GM19035 (cell line): Measurements from ENCODE around the gene ZBTB39.
"Not testable (repeated sequence)": the region's sequence is repeated elsewhere in the genome, so short reads cannot be mapped to it uniquely, and the experiment has no call there.

Experiments
- ATAC-seq: cut with Tn5 transposase; IDR thresholded peaks from one replicate; pipeline ENCODE4 v1.9.1; 2021; ENCODE audit not compliant: unreplicated experiment

Gene ZBTB39

DNA sequence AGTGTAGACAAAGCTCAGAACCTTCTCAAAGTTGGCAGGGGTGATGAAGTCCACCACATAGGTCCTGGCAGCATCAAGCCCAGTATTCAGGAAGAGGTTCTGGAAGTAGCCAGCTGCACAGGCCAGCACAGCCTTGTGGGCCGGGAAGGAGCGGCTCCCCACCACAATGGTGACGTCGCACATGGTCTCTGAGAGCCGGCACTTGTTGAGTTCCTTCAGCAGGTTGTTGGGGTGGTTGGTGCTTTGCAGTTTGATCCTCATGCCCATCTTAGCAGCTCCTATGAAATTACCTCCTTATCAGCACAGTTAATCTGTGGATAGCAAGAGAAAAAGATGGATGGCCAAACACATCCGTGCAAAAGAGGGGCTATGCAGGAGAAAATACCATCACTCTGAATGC is 1.7 kb downstream of the ZBTB39 start:
- no peak for ATAC-seq

DNA sequence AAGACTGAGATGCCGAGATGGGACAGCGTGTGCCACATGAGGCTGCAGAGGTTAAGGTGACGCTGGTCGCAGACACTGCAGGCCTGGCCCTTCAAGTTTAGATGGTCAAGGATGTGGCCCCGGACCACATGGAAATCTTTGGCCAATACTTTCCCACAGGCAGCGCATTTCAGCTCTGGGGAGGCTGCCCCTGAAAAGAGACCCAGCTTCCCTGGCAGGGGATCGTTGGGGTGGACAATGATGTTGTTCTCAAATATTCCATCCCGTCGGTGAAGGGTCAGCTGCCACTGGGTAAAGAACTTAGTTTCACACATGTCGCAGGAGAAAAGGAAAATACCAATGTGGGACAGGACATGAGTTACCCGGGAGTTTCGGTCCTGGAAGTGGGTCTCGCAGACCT is 3.0 kb downstream of the ZBTB39 start:
- no peak for ATAC-seq

DNA sequence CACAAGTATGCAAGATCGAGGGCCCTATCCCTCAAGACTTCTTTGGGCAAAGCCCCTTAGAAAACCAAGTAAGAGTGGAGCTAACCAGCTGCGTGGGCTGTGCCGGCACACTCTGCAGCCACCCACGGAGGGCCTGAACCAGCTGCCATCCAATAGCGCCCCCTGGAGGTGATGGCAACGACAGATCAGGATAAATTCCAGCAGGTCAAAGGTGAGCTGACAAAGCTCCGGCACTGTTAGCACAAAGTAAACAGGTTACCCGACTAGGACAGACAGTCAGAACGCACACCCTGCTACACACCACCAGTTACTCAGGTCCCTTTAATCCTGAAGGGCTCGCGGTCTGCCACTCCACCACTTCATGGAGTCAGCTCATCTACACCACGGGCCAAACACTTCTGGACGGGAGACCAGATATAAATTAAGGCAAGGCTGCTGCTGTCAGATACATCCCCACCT is 4.9 kb downstream of the ZBTB39 start:
- ATAC-seq, result no peak

DNA sequence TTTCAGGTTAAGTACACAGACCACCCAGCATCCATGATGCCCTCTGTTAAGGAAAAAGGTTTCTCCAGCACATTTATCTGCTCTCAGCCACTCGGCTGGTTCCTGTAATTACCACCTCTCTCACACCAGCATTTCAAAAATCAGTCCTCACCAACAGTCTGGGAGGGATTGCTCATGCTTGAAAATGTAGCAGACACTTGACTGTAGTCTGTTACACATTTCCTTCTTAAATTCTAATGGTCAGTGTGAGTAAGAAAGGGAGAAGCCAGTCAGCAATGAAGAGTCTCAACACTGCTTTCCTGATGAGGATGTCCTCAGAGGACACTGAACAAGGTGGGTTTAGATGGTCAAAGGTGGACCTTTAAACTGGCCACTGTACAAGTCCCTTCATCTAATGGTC is 6.0 kb downstream of the ZBTB39 start:
- ATAC-seq, result no peak

DNA sequence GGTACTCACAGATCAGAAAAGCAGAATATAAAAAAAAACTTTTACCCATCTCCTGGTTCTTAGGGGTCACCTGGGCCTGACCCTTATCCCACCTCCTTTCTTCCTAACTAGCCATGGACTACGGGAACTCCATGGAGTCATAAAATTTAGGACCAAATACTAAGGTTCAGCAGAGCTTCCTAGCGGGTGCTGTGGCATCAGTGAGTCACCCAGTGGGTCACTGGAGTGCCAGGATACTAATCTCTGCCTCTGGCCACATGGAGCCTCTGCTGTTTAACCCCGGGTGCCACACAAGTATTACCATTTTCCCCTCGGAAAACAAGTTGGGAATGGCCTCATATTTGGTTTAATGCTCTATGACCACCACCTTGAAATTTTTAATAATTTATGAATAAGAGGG is 6.9 kb downstream of the ZBTB39 start:
- ATAC-seq, result no peak

DNA sequence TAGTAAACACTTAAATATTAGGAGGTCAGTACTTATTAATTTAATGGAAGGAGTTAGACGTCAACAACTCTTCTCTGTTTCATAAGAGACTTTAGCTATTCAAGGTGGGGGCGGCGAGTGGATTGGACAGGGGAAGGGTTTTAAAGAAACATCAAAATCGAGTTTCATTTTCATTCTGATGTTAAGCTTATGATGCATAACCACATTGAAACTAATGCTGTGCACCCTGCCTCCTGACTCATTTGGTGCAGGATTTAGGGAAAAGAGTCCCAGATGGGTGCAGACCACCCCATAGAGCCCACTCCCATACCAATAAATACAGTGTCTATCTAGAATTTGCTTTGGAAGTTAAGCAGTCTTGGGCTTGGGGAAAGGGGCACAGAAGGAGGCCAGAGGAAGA is 7.4 kb downstream of the ZBTB39 start:
- peak; percentile 66 for ATAC-seq

DNA sequence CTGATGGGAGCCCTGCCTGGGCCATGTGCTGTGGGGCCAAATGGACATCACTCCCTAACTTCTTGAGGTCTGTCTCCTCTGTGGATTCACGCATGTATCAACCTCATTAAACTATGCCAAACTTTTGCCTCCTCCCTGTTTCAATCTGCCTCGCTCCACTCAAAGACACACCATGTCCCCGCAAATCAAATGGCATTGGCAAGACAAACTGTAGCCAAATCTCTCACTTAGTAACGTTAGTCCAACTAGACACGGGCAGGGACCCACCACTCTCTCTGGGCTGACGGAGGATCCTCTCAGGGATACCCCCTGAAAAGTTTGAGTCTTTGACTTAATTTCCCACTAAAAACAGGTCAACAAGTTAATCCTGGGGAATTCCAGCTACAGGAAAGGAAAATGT is 8.0 kb downstream of the ZBTB39 start:
- no peak for ATAC-seq

DNA sequence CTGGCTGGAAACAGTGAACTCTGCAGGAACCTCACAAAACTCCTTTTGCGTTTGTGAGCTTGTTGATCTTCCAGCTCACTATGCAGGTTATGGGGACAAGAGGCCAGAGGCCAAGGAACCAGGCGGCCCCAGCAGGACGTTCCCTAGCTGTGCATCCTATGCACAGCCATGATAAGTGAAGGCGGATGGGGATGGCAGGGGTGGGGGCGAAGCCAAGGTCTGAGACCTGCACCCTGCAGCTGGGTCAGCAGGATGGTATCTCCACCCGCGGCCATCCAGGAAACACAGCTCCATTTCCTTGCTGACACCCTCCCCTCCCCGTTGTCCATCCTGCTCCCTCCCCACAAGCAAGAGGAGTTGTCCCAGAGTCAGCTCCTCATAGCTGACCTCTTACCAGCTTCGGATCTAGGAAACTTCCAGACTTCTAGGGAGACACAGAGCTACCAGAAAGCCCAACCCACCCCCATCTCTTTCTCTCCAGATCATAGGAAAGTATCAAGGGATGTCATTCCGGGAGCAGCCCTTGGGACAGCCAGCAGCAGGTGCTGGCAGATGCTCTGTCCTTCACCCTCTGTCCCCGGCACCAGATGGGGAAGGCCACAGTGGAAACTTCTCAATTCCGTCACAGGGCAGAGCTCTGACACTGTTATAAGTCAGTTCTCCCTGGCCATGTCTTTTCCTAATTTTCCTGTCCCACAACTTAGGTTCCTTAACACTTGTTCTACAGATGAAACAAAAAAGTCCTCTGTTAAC is 9.4 kb downstream of the ZBTB39 start:
- ATAC-seq, result no peak

DNA sequence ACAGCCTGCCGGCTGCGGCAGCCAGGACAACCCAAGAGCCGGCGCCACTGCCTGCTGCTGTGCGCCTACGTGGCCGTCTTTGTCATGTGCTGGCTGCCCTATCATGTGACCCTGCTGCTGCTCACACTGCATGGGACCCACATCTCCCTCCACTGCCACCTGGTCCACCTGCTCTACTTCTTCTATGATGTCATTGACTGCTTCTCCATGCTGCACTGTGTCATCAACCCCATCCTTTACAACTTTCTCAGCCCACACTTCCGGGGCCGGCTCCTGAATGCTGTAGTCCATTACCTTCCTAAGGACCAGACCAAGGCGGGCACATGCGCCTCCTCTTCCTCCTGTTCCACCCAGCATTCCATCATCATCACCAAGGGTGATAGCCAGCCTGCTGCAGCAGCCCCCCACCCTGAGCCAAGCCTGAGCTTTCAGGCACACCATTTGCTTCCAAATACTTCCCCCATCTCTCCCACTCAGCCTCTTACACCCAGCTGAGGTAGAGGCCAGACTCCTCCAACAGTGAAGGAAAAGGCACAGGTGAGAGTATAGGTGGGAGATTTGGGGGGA is 10.3 kb downstream of the ZBTB39 start:
- no peak for ATAC-seq

DNA sequence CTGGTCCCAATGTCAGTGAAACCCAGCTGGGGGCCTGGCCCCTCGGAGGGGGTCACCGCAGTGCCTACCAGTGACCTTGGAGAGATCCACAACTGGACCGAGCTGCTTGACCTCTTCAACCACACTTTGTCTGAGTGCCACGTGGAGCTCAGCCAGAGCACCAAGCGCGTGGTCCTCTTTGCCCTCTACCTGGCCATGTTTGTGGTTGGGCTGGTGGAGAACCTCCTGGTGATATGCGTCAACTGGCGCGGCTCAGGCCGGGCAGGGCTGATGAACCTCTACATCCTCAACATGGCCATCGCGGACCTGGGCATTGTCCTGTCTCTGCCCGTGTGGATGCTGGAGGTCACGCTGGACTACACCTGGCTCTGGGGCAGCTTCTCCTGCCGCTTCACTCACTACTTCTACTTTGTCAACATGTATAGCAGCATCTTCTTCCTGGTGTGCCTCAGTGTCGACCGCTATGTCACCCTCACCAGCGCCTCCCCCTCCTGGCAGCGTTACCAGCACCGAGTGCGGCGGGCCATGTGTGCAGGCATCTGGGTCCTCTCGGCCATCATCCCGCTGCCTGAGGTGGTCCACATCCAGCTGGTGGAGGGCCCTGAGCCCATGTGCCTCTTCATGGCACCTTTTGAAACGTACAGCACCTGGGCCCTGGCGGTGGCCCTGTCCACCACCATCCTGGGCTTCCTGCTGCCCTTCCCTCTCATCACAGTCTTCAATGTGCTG is 11.0 kb downstream of the ZBTB39 start:
- ATAC-seq, result no peak

DNA sequence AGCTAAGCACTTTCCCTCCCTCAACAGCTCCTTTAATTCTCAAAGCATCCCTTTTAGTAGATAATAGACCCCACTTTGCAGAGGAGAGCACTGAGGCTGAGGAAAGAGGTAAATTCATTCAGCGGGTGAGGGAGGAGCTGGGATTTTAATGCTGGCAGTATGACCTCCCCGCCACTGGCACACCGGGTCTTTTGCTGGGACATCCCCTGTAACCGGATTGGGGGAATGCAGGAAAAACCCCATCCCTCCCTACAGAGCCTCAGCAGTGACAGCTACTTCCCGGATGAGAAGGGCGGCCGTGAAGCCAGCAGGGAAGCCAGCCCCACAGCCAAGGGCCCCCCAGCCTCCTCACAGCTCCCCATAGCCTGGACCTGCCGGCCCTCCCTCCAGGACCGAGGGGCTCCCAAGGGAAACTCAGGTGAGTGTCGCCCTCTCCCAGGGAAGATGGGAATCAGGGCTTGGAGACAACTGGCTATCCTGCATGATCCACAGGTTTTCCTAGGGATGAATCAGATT is 12.1 kb downstream of the ZBTB39 start:
- ATAC-seq, result no peak

DNA sequence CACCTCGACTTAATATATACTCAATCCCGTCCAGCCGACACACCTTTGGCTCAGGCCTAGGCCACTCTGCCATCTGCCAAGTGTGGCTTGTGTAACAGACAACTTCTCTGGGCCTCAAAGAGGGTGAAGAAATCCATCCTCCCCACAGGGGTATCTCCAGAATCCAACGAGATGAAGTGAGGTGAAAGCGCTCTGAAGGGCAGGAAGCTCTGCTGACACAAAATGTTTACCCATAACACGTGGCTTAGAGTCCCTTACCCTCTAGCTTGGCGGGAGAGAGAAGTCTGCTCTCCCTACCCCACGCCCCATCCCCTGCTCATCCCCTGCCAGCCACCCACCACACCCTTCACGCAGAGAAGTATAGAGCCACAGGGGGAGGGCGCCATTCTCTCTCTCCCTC is 13.0 kb downstream of the ZBTB39 start:
- no peak for ATAC-seq

DNA sequence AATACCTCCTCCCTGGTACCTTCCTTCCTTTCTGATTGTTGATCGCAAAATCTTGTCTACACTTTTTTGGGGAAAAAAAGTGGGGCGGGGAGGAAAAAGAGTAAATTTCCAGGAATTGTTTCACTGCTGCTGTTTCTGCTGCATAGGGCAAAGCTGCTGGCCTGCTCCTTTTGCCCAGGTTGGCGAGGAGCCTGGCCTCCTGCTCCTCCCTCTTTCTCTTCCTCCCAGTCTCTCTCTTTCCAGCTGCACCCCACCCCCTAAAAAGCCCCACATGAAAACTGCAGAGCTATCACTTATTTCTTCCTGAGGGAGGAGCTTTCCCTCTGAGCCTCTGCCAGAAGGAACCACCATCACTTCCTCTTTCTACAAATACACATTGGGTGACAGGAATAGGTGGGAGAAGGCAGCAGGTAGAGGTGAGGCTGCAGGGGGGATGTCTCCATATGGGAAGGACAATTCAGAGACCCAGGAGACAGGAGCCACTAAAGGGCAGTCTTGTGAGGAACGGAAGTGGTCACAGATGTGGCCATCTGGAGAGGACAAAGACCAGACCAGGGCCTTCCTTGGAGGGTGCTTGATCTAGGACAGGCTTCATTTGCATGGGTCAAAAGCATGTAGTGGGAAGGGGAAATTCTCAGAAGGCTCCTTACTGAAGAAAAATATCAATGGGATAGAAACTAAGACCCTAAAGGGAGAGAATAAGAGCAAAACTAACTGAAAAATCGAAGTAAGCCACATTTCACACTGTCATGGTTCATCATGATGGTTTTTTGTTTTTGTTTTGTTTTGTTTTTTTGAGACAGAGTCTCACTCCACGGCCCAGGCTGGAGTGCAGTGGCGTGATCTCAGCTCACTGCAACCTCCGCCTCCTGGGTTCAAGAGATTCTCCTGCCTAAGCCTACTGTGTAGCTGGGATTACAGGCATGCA is 14.8 kb downstream of the ZBTB39 start:
- ATAC-seq, result no peak

DNA sequence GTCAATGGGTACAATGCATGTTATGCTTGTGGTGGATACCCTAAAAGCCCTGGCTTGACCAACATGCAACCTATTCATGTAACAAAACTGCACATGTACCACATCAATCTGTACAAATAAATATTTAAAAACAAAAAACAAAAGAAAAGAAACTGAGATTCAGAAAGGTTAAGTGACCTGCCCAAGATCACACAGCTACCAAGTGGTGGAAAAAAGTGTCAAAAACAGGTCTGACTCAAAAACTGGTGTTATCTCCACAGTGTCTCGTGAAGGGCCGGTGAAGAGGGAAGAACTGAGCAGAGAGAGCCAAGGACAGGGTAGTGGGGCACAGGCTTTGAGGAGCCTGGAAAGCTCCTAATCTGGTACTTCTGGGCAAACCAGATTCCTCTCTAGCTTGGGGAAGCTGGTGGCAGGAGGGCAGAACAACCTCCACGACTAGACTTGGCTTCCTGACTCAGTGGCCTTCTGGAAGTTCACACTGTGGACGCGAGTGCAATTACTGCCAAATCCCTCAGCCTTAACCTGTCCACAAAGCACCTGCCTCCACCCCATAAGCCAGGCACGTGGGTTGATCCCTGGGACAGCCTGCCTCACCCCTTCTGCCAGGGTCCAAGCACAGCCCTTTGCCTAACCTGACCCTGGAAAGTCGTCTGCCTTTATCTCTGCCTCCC is 15.6 kb downstream of the ZBTB39 start:
- no peak for ATAC-seq

DNA sequence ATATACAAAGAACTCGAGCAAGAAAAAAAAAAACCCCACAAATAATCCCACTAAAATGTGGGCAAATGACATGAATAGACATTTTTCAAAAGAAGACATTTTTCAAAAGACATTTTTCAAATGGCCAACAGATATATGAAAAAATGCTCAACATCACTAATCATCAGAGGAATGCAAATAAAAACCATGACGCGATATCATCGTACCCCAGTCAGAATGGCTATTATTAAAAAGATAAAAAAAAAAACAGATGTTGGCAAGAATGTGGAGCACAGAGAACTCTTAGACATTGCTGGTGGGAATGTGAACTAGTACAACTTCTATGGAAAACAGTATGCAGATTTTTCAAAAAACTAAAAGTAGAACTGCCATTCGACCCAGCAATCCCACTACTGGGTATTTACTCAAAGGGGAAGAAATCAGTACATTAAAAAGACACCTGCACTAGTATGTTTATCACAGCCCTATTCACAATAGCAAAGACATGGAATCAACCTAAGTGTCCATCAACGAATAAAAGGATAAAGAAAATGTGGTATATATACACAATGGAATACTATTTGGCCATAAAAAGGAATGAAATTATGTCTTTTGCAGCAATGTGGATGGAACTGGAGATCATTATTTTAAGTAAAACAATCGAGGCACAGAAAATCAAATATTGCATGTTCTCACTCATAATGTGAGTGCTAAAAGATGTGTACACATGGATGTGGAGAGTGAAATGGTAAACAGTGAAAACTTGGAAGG is 16.3 kb downstream of the ZBTB39 start:
- no peak for ATAC-seq

DNA sequence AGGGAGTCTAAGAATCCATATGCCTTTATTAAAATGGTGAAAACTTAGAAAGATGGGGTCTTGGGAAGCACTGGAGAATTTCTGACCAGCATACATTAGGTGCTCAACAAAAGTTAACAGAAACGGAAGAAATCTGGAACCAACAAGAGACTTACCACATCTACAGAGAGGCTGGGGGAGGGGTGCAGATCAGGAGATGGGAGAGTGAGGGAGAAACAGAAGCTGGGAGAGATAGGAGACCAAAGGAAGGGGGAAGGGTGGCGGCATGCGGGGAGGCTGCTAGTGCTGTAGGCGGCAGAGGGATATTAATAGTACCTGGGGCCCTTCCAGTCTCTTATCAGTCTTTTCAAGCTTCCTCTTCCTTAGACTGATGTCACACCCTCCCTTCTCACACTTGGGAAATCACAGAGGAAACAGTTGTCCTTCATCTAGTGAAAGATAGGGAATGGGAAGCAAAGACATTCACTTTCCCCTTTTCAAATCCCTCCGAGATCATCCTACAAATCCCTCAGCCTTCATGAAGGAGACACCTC is 18.1 kb downstream of the ZBTB39 start:
- no peak for ATAC-seq

DNA sequence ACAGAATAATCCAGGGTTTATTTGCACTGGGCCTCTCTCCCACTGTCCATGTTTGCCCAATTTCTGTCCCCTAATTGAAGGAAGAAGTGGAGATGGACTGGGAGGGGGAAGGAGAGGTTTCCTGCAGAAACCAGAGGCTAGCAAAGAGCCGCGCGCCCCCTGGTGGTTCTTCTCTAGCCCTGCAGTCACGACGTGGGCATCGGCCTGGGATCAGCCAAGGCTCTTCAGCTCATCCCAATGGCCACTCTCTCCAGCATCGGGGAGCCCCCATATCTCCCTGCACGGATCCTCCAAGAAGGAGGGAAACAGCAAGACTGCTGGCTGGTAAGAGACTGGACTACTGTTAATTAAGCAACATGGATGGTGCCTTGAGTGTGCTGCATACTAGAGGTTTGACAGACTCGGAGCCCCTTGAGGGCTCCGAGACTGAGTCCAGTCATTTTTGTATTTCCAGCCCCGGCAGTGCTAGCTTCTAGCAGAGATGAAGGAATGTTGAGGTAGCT is 18.7 kb downstream of the ZBTB39 start:
- ATAC-seq, result peak; percentile 66

DNA sequence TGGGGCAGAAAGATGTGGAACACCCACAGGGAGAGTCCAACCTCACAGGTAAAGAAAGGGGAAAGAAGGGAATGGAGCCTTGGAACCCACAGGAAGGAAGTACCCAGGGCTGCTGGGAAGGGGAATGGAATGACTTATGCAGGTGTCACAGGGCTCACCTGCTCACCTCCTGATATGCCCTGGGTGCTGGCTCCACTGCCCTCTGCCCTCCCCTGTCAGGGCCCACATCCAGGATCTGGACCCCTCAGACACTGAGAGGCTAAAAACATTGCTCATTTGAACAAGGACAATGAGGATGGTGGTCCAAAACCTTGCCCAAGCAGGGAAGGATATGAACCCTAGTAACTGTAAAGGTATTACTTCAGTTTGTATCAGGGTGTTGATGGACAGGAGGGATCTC is 19.3 kb downstream of the ZBTB39 start:
- no peak for ATAC-seq

DNA sequence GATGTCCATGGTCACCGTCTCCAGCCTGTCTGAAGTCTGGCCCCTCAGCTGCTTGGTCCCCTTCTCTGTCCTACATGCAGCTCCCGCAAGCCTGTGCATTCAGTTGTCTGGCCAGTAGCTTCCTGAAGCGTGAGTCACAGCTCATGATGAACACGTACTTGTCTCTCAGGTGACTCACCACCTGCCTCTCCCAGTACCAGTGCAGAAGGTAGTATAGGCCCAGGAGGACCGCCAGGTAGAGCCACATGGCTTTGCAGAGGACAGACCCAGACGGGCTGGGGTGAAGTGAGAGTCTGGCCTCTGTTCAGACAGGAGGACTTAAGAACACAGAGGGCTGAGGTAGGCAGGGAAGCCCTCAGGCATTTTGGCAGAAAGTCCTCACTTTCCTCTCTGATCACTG is 20.6 kb downstream of the ZBTB39 start:
- not testable (repeated sequence) for ATAC-seq
